ENCODE results near the gene LHX2.
"Not testable (repeated sequence)": the region's sequence is repeated elsewhere in the genome, so short reads cannot be mapped to it uniquely, and the experiment has no call there.

DNA sequence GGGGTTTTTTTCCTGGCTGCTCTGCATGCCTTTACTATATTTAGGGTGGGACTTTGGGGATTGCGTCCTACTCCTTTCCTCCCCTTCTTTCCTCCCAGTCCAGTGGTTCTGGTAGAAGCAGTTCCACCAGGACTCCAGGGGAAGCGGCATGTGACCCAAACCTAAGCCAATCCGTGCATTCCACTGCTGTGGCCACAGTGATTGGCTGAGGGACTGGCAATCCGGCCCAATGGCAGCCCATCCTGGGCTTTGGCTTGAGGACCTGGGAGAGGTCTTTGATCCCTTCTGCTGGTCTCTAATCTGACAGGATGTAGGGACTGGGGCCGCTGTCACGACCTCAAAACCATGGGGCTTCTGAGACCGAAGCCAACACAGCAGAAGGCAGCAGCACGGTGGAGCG, 35.0 kb upstream of the LHX2 start:
- TF ChIP-seq, protein P1, sequence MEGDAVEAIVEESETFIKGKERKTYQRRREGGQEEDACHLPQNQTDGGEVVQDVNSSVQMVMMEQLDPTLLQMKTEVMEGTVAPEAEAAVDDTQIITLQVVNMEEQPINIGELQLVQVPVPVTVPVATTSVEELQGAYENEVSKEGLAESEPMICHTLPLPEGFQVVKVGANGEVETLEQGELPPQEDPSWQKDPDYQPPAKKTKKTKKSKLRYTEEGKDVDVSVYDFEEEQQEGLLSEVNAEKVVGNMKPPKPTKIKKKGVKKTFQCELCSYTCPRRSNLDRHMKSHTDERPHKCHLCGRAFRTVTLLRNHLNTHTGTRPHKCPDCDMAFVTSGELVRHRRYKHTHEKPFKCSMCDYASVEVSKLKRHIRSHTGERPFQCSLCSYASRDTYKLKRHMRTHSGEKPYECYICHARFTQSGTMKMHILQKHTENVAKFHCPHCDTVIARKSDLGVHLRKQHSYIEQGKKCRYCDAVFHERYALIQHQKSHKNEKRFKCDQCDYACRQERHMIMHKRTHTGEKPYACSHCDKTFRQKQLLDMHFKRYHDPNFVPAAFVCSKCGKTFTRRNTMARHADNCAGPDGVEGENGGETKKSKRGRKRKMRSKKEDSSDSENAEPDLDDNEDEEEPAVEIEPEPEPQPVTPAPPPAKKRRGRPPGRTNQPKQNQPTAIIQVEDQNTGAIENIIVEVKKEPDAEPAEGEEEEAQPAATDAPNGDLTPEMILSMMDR (IDR thresholded peaks at IDR 0.05): not testable (repeated sequence)
- not testable (repeated sequence) for TF ChIP-seq POLR2AphosphoS5, POLR2A (IDR thresholded peaks at IDR 0.05)
